HepG2 (cell line): Measurements from ENCODE around the gene HTATIP2. TPM values are rescaled to one million over a fixed set of nuclear protein-coding genes. Genes with fewer than 3 reads are reported as not detected.

Experiments
- ATAC-seq: fragments of 200-7000 bp; cut with Tn5 transposase; 3 replicates; pipeline ENCODE4 v1.9.1; 2020; ENCODE audit warnings: mild to moderate bottlenecking, moderate library complexity
- BruUV-seq: library from RNA; stranded (reverse); fragments of 400-500 nt; replicated peaks from 2 replicates; lab custom pipeline; 2021; lab: Mats Ljungman, UMichigan
- CTCF ChIA-PET: fragments of 300-600 bp; formaldehyde crosslinking; extraction: SDS; loops from one replicate; lab custom pipeline; 2021; ENCODE audit warnings: low total read pairs, inconsistent platforms, low intra/inter-chr PET ratio; lab: Yijun Ruan, JAX
- POLR2A ChIA-PET: fragments of 350-600 bp; sonication (Branson Sonifier 250); formaldehyde crosslinking; loops from one replicate; lab custom pipeline; 2020; ENCODE audit warnings: antibody characterized with exemption, inconsistent platforms; lab: Yijun Ruan, JAX
- DNase-seq: peaks from one replicate; pipeline ENCODE4 v3.0.0-alpha.2; 2015; ENCODE audit warnings: low spot score
- FAIRE-seq: peaks from 3 replicates; lab custom pipeline; 2011; peaks lifted over from hg19 to GRCh38; lab: Jason Lieb, UNC
- H2AFZ ChIP-seq: one replicate; pipeline ENCODE4 v1.6.1; 2011; ENCODE audit warnings: low read length, inconsistent platforms
- H3K27ac ChIP-seq: fragments of 300-600 bp; 3 replicates; pipeline ENCODE4 v1.8.0; 2011; ENCODE audit warnings: mixed run types, mild to moderate bottlenecking, mixed read lengths, low read length, inconsistent platforms; ENCODE audit not compliant: insufficient read depth; ENCODE audit errors: extremely low read length
- H3K27me3 ChIP-seq, 2 experiments: fragments of 200-600 bp in 1 of 2; 2 replicates in 1 of 2; 3 replicates in 1 of 2; pipeline versions ENCODE4 v1.6.0 to v1.8.0; 2011; ENCODE audit warnings: low read length in 2 of 2, mild to moderate bottlenecking in 2 of 2, moderate library complexity in 2 of 2, inconsistent platforms in 1 of 2; ENCODE audit not compliant: insufficient read depth in 2 of 2, control insufficient read depth in 1 of 2
- H3K36me3 ChIP-seq, 2 experiments: fragments of 200-600 bp in 1 of 2; replicated peaks in 1 of 2; 2 replicates in 1 of 2; 3 replicates in 1 of 2; pipeline versions ENCODE4 v1.5.1 to v1.8.0; 2011; ENCODE audit warnings: low read length in 2 of 2, inconsistent platforms in 1 of 2; ENCODE audit not compliant: insufficient read depth in 2 of 2, control insufficient read depth in 1 of 2
- H3K4me1 ChIP-seq: 2 replicates; pipeline ENCODE4 v1.5.1; 2012; ENCODE audit warnings: low read length, inconsistent platforms; ENCODE audit not compliant: insufficient read depth
- H3K4me2 ChIP-seq: 2 replicates; pipeline ENCODE4 v1.6.0; 2011; ENCODE audit warnings: low read depth, low read length, inconsistent platforms
- H3K4me3 ChIP-seq, 3 experiments: fragments of 200-600 bp in 1 of 3; sonication (generic), shearing (Covaris generic) in 1 of 3; replicated peaks in 1 of 3; 2 replicates each; pipeline ENCODE4 v1.5.1; 2011 to 2016; ENCODE audit warnings: low read length in 3 of 3, inconsistent platforms in 2 of 3, low read depth in 2 of 3, mild to moderate bottlenecking in 2 of 3, control low read depth in 1 of 3, mixed read lengths in 1 of 3; ENCODE audit not compliant: insufficient read depth in 1 of 3
- H3K79me2 ChIP-seq: one replicate; pipeline ENCODE4 v1.6.1; 2011; ENCODE audit warnings: low read length, inconsistent platforms; ENCODE audit not compliant: insufficient read depth
- H3K9ac ChIP-seq: 2 replicates; pipeline ENCODE4 v1.6.0; 2011; ENCODE audit warnings: mild to moderate bottlenecking, low read depth, low read length, inconsistent platforms; ENCODE audit not compliant: insufficient read depth
- H3K9me3 ChIP-seq: 2 replicates; pipeline ENCODE4 v1.5.1; 2012; ENCODE audit warnings: mild to moderate bottlenecking, low read length
- H4K20me1 ChIP-seq: 2 replicates; pipeline ENCODE4 v1.6.0; 2011; ENCODE audit warnings: inconsistent platforms, mild to moderate bottlenecking, low read length, moderate library complexity; ENCODE audit not compliant: insufficient read depth
- ATF2 ChIP-seq: sonication (generic); formaldehyde crosslinking; IDR thresholded peaks from 2 replicates; pipeline ENCODE4 v1.4.0; 2020; ENCODE audit warnings: missing genetic modification reagents
- CBX1 ChIP-seq: IDR thresholded peaks from one replicate; pipeline ENCODE4 v1.6.1; 2016; ENCODE audit warnings: antibody characterized with exemption, low read depth
- GATAD2A ChIP-seq: IDR thresholded peaks from 2 replicates; pipeline ENCODE4 v1.6.1; 2016
- HES4 ChIP-seq: sonication (generic); formaldehyde crosslinking; IDR thresholded peaks from 2 replicates; pipeline ENCODE4 v1.9.0; 2021; ENCODE audit warnings: mild to moderate bottlenecking, missing genetic modification reagents, borderline replicate concordance
- MIER3 ChIP-seq: IDR thresholded peaks from 2 replicates; pipeline ENCODE4 v1.6.1; 2016; ENCODE audit warnings: missing compliant biosample characterization, borderline replicate concordance
- NCOR1 ChIP-seq: fragments of 200-600 bp; sonication (generic); IDR thresholded peaks from 2 replicates; pipeline ENCODE4 v1.7.0; 2017; ENCODE audit warnings: antibody characterized with exemption, low read length, borderline replicate concordance
- RNF2 ChIP-seq: fragments of 450-650 bp; conservative IDR thresholded peaks from 2 replicates; pipeline ENCODE4 v1.6.1; 2016; ENCODE audit warnings: low read depth
- SMYD3 ChIP-seq: sonication (generic); formaldehyde crosslinking; IDR thresholded peaks from 2 replicates; pipeline ENCODE4 v1.8.1; 2023; ENCODE audit warnings: mild to moderate bottlenecking, missing genetic modification reagents
- TAF1 ChIP-seq: sonication (generic); formaldehyde crosslinking; IDR thresholded peaks from 2 replicates; pipeline ENCODE4 v1.4.0; 2020; ENCODE audit warnings: missing genetic modification reagents
- USF2 ChIP-seq, 2 experiments: sonication (generic) in 1 of 2; formaldehyde crosslinking in 1 of 2; IDR thresholded peaks; 2 replicates each; pipeline versions ENCODE4 v1.5.1 to v1.6.1; 2011 to 2020; ENCODE audit warnings: borderline replicate concordance in 1 of 2, low read depth in 1 of 2, low read length in 1 of 2, mild to moderate bottlenecking in 1 of 2, missing genetic modification reagents in 1 of 2, moderate library complexity in 1 of 2
- ZBTB25 ChIP-seq: IDR thresholded peaks from 2 replicates; pipeline ENCODE4 v1.6.1; 2018; ENCODE audit warnings: missing genetic modification reagents
- ZKSCAN8 ChIP-seq: IDR thresholded peaks from 2 replicates; pipeline ENCODE4 v1.6.1; 2016; ENCODE audit warnings: borderline replicate concordance, missing genetic modification reagents, missing compliant biosample characterization
- ZNF225 ChIP-seq: sonication (generic); formaldehyde crosslinking; IDR thresholded peaks from 2 replicates; pipeline ENCODE4 v1.4.0; 2020; ENCODE audit warnings: mild to moderate bottlenecking, missing genetic modification reagents
- ZNF576 ChIP-seq: sonication (generic); formaldehyde crosslinking; IDR thresholded peaks from 2 replicates; pipeline ENCODE4 v1.4.0; 2020; ENCODE audit warnings: mild to moderate bottlenecking, missing genetic modification reagents
- ZNF619 ChIP-seq: sonication (generic); formaldehyde crosslinking; IDR thresholded peaks from 2 replicates; pipeline ENCODE4 v1.4.0; 2020; ENCODE audit warnings: mild to moderate bottlenecking, missing genetic modification reagents
- WGBS: methylation state at CpG from one replicate; pipeline ENCODE4 v1.1.6; 2017; ENCODE audit warnings: low lambda C conversion rate; 5-methylcytosine and 5-hydroxymethylcytosine counted together
- in situ Hi-C: cut with HindIII; loops from 2 replicates; pipeline ENCODE4 v1.10.0; 2017; ENCODE audit warnings: low pct_unique_long_range_greater_than_20kb; ENCODE audit not compliant: extremely low pct_ligation_motif_present
- intact Hi-C: fragments of 100-400 bp; cut with micrococcal nuclease; formaldehyde crosslinking; loops from one replicate; pipeline ENCODE4 v1.10.0; 2022; ENCODE audit not compliant: unreplicated experiment
- polyA plus RNA-seq, 8 experiments: library from polyadenylated mRNA; depleted of rRNA in 3 of 8; stranded (reverse) in 7 of 8; unstranded in 1 of 8; fragments of >200 nt; fragmentation: Illumina TruSeq in 4 of 8; extraction: Trizol in 4 of 8; gene quantifications; 2 replicates each; pipeline versions ENCODE4 v1.2.1 to v1.2.3, GENCODE V29; 2011 to 2016; ENCODE audit warnings: low read depth in 4 of 8, missing spikeins in 1 of 8, mixed read lengths in 1 of 8; ENCODE audit not compliant: insufficient read depth in 1 of 8
- total RNA-seq, 5 experiments: library from RNA; depleted of rRNA; stranded (reverse); fragments of >200 nt; fragmentation: Illumina TruSeq; extraction: Trizol; gene quantifications; 2 replicates each; pipeline ENCODE4 v1.2.3, GENCODE V29; 2016; ENCODE audit warnings: low read depth in 1 of 5

Gene HTATIP2
- total and polyA plus RNA-seq, 2 of the 13 experiments (the other 11 are each of a cell fraction or from before 2014, with no cell fraction given), result not detected

- Histone ChIP-seq H3K79me2 (no peaks in the 10 kb centered on the region), H3K9me3 (no peaks in the 10 kb centered on the region), H4K20me1 (no peaks in the 10 kb centered on the region), H3K4me2 (no peak overlapping the region), H3K4me3 (no peak overlapping the region), H2AFZ (no peak overlapping the region), H3K4me1 (no peaks in the 10 kb centered on the region), H3K9ac (no peak overlapping the region), H3K27me3 (no peaks in the 10 kb centered on the region), H3K36me3 (peaks cover 1 to 27% of the 10 kb centered on the region in 2 experiments; a peak in 3 of 5 replicates), H3K27ac (no peak overlapping the region)
- BruUV-seq, result no TSS peak
- CTCF ChIA-PET, result no interaction called here
- in situ Hi-C loops (no loop called here), intact Hi-C loops (no loop called here)
- no peak for ATAC-seq
- WGBS, result 99% methylated on average over 2 of the region's 2 CpGs
- no peak for FAIRE-seq
- no peak for DNase-seq
- POLR2A ChIA-PET, result no interaction called here
- TF ChIP-seq SMYD3 (CRISPR knock-in tag), result no peak
- no peak for TF ChIP-seq ATF2 (CRISPR knock-in tag)
- no peak for TF ChIP-seq ZKSCAN8 (CRISPR knock-in tag)
- no peak for TF ChIP-seq ZNF619 (CRISPR knock-in tag)
- TF ChIP-seq RNF2, result no peak
- TF ChIP-seq ZNF576, result no peak
- TF ChIP-seq CBX1, result no peak
Observed at GRCh38 chr11:20417771-20418170, 54.3 kb downstream of the HTATIP2 start.

- no TSS peak for BruUV-seq
- intact Hi-C loops (no loop called here), in situ Hi-C loops (no loop called here)
- no peaks in the 10 kb centered on the region for H4K20me1 ChIP-seq
- H2AFZ ChIP-seq, result no peak overlapping the region
- WGBS, result 100% methylated on average over 2 of the region's 2 CpGs
- H3K36me3 ChIP-seq, result peaks cover 1 to 18% of the 10 kb centered on the region in 2 experiments; a peak in 3 of 5 replicates
- no peak overlapping the region for H3K9ac ChIP-seq
- H3K9me3 ChIP-seq, result no peaks in the 10 kb centered on the region
- ATAC-seq (no peak), FAIRE-seq (no peak), DNase-seq (no peak)
- H3K27me3 ChIP-seq, result no peaks in the 10 kb centered on the region
- no peaks in the 10 kb centered on the region for H3K4me1 ChIP-seq
- H3K4me2 ChIP-seq, result no peak overlapping the region
- no peak overlapping the region for H3K4me3 ChIP-seq
- POLR2A ChIA-PET, result no interaction called here
- H3K79me2 ChIP-seq, result no peaks in the 10 kb centered on the region
- CTCF ChIA-PET, result no interaction called here
- no peak overlapping the region for H3K27ac ChIP-seq
- TF ChIP-seq TAF1 (no peak), HES4 (CRISPR knock-in tag) (no peak), GATAD2A (CRISPR knock-in tag) (no peak), ZNF225 (CRISPR knock-in tag) (no peak), MIER3 (CRISPR knock-in tag) (no peak), USF2 (IDR thresholded peaks at IDR 0.05; ENCODE audit: low read depth, low read length) (no peak), USF2 (CRISPR knock-in tag; IDR thresholded peaks at IDR 0.05; ENCODE audit: borderline replicate concordance) (no peak), ZBTB25 (no peak), NCOR1 (no peak)
Observed at GRCh38 chr11:20421946-20422345, 58.4 kb downstream of the HTATIP2 start.
